B cell (primary cell): ENCODE results near the gene NAPSA. TPM values are rescaled to one million over a fixed set of nuclear protein-coding genes. Genes with fewer than 3 reads are reported as not detected.
A peak's percentile ranks its signal among the peaks of the same experiment; 100 is the strongest.

Source experiments
- ATAC-seq: fragments of 200-7000 bp; cut with Tn5 transposase; one replicate; pipeline ENCODE4 v1.10.0; 2021; ENCODE audit warnings: low read depth, mild to moderate bottlenecking, moderate number of reproducible peaks, moderate library complexity
- CTCF ChIA-PET: fragments of 350-600 bp; sonication (Branson Sonifier 250); formaldehyde crosslinking; loops from one replicate; lab custom pipeline; 2021; ENCODE audit warnings: antibody characterized with exemption, inconsistent platforms; lab: Charles Lee
- POLR2A ChIA-PET: fragments of 350-600 bp; sonication (Branson Sonifier 250); formaldehyde crosslinking; loops from one replicate; lab custom pipeline; 2021; ENCODE audit warnings: antibody characterized with exemption; lab: Charles Lee
- DNase-seq: peaks from one replicate; pipeline ENCODE4 v3.0.0; 2013
- H2AFZ ChIP-seq: 2 replicates; pipeline ENCODE4 v1.6.1; 2012; ENCODE audit warnings: mild to moderate bottlenecking, low read depth, low read length; ENCODE audit not compliant: insufficient read depth, poor library complexity, severe bottlenecking
- H3K27ac ChIP-seq, 2 donors: 1 replicate in 1 of 2; 2 replicates in 1 of 2; pipeline ENCODE4 v1.5.1; 2012 to 2013; ENCODE audit warnings: low read length in 2 of 2, mild to moderate bottlenecking in 2 of 2, moderate library complexity in 1 of 2
- H3K27me3 ChIP-seq, 4 experiments: fragments of 200-600 bp in 1 of 4; sonication (generic) in 1 of 4; replicated peaks in 1 of 4; 1 replicate in 2 of 4; 2 replicates in 2 of 4; pipeline versions ENCODE4 v1.6.1 to v1.7.0; 2013 to 2016; ENCODE audit warnings: low read length in 3 of 4, mild to moderate bottlenecking in 2 of 4, mixed read lengths in 1 of 4, moderate library complexity in 1 of 4; ENCODE audit not compliant: insufficient read depth in 4 of 4, control insufficient read depth in 3 of 4; ENCODE audit errors: control extremely low read depth in 1 of 4
- H3K36me3 ChIP-seq, 2 experiments: replicated peaks in 1 of 2; 1 replicate in 1 of 2; 2 replicates in 1 of 2; pipeline versions ENCODE4 v1.6.1 to v1.7.1; 2013; ENCODE audit warnings: low read length in 1 of 2; ENCODE audit not compliant: insufficient read depth in 2 of 2, control insufficient read depth in 1 of 2; ENCODE audit errors: control extremely low read depth in 1 of 2, extremely low read depth in 1 of 2
- H3K4me1 ChIP-seq, 2 donors: fragments of 200-600 bp in 1 of 2; sonication (generic) in 1 of 2; 1 replicate in 1 of 2; 2 replicates in 1 of 2; pipeline versions ENCODE4 v1.5.1 to v1.6.1; 2013 to 2017; ENCODE audit warnings: low read length in 2 of 2; ENCODE audit not compliant: control insufficient read depth in 2 of 2, insufficient read depth in 2 of 2
- H3K4me2 ChIP-seq: replicated peaks from 2 replicates; pipeline ENCODE3; 2012; ENCODE audit warnings: mild to moderate bottlenecking, low read depth, low read length; ENCODE audit not compliant: poor library complexity, severe bottlenecking
- H3K4me3 ChIP-seq, 5 experiments: fragments of 200-600 bp in 1 of 5; sonication (generic) in 1 of 5; 1 replicate in 3 of 5; 2 replicates in 2 of 5; pipeline versions ENCODE4 v1.5.1 to v1.7.0; 2011 to 2016; ENCODE audit warnings: low read length in 4 of 5, mild to moderate bottlenecking in 4 of 5, low read depth in 2 of 5, control low read depth in 1 of 5, moderate library complexity in 1 of 5; ENCODE audit not compliant: insufficient read depth in 1 of 5; ENCODE audit errors: control extremely low read depth in 1 of 5, extremely low read depth in 1 of 5
- H3K79me2 ChIP-seq: fragments of 200-600 bp; sonication (generic); one replicate; pipeline ENCODE4 v1.6.0; 2016; ENCODE audit warnings: low read length; ENCODE audit not compliant: control insufficient read depth, insufficient read depth
- H3K9ac ChIP-seq: fragments of 200-600 bp; sonication (generic); 2 replicates; pipeline ENCODE4 v1.6.1; 2017; ENCODE audit warnings: mild to moderate bottlenecking, low read length, moderate library complexity
- H3K9me3 ChIP-seq, 3 donors: one replicate each; pipeline versions ENCODE4 v1.6.1 to v1.7.1; 2013; ENCODE audit warnings: low read length in 2 of 3; ENCODE audit not compliant: control insufficient read depth in 2 of 3, insufficient read depth in 1 of 3; ENCODE audit errors: control extremely low read depth in 1 of 3
- H4K20me1 ChIP-seq: 2 replicates; pipeline ENCODE4 v1.6.0; 2012; ENCODE audit warnings: mild to moderate bottlenecking, low read length; ENCODE audit not compliant: insufficient read depth, control insufficient read depth, poor library complexity, severe bottlenecking
- H3K27ac Mint-ChIP-seq: one replicate; pipeline ENCODE4 v1.8.0; 2021; ENCODE audit warnings: mixed read lengths
- H3K27me3 Mint-ChIP-seq: one replicate; pipeline ENCODE4 v1.8.0; 2021; ENCODE audit warnings: mixed read lengths
- H3K4me1 Mint-ChIP-seq: one replicate; pipeline ENCODE4 v1.8.0; 2021; ENCODE audit warnings: mixed read lengths
- H3K4me3 Mint-ChIP-seq: one replicate; pipeline ENCODE4 v1.8.0; 2021; ENCODE audit warnings: mixed read lengths
- H3K9me3 Mint-ChIP-seq: one replicate; pipeline ENCODE4 v1.8.0; 2022; ENCODE audit warnings: mixed read lengths; ENCODE audit not compliant: insufficient read depth
- EZH2 ChIP-seq: IDR thresholded peaks from 2 replicates; pipeline ENCODE4 v1.6.1; 2012; ENCODE audit warnings: borderline replicate concordance, low read depth, mild to moderate bottlenecking, moderate library complexity, low read length; ENCODE audit not compliant: insufficient read depth, poor library complexity, severe bottlenecking
- WGBS: methylation state at CpG from one replicate; pipeline ENCODE4 v1.1.5; 2013; ENCODE audit warnings: missing lambda C conversion rate; ENCODE audit not compliant: insufficient coverage; 5-methylcytosine and 5-hydroxymethylcytosine counted together
- intact Hi-C: fragments of 100-400 bp; cut with micrococcal nuclease; formaldehyde crosslinking; loops from one replicate; pipeline ENCODE4 v1.10.0; 2022
- polyA plus RNA-seq: library from polyadenylated mRNA; depleted of rRNA; stranded (reverse); fragments of >200 nt; gene quantifications from 2 replicates; pipeline ENCODE4 v1.2.3, GENCODE V29; 2012
- total RNA-seq, 2 donors: library from RNA; stranded (reverse); fragments of 120-200 nt in 1 of 2; gene quantifications; 1 replicate in 1 of 2; 2 replicates in 1 of 2; pipeline versions ENCODE4 v1.2.3 to v1.2.4, GENCODE V29; 2013 to 2022
- TF ChIP-seq, protein P1 (sequence below): fragments of 200-600 bp; IDR thresholded peaks from one replicate; pipeline ENCODE4 v1.8.0; 2022; ENCODE audit warnings: antibody characterized with exemption, mild to moderate bottlenecking

Gene NAPSA
- total and polyA plus RNA-seq, 2 donors (not counting 1 experiment from before 2014, with no cell fraction given): 4.0 to 4.7 TPM

DNA sequence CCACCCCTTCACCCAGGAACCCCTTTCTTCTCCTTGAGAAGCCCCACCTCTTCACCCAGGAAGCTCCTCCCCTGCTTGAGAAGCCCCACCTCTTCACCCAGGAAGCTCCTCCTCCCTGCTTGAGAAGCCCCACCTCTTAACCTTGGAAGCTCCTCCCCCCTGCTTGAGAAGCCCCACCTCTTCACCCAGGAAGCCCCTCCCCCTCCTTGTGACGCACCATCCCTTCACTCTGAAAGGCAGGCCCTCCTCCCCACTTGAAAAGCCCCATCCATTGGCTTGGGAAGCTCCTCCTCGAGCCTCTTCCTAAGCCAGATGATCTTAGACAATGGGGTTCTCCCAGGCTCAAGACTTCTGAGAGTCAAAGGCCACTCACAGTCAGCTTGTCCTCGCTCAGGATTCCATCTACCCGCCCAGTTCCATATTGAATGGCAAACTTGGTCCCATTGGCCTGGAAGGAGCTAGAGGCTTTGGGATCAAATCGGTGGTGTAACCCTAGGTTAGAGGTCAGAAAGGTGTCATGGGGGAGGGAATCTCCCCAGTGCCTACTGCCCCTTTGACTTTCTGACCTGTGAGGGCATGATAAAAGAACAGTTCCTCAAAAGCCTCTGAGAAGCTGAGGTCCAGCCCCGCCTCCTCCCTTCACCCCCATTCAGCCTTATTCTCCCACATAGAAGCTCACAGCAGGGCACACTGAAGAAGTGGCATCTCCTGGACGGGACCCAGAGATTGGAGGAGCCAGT, 4.0 kb downstream of the NAPSA start:
- Mint-ChIP-seq H3K9me3 (no peaks in the 10 kb centered on the region), H3K4me1 (peaks cover 58% of the 10 kb centered on the region), H3K4me3 (peak overlapping the region; percentile 32), H3K27me3 (no peaks in the 10 kb centered on the region), H3K27ac (no peak overlapping the region)
- H3K4me3 ChIP-seq: no peak overlapping the region
- no peak overlapping the region for H3K27ac ChIP-seq
- no peak overlapping the region for H2AFZ ChIP-seq
- H3K9ac ChIP-seq: no peak overlapping the region
- DNase-seq (peak; percentile 49), ATAC-seq (no peak)
- no peaks in the 10 kb centered on the region for H4K20me1 ChIP-seq
- ChIA-PET CTCF (interaction anchor here (1.3 to 6.6 kb wide), 5 partner anchors 20 to 422 kb away, joined by 3 to 76 read pairs (median 4); no protein-coding TSS in a partner anchor), POLR2A (interaction anchor here (0.6 kb wide), 1 partner anchor 439 kb away, joined by 3 read pairs; no protein-coding TSS in a partner anchor)
- peaks cover 9% of the 10 kb centered on the region for H3K79me2 ChIP-seq
- WGBS: 100% methylated on average over 5 of the region's 7 CpGs
- H3K27me3 ChIP-seq: no peaks in the 10 kb centered on the region
- peaks cover 26 to 61% of the 10 kb centered on the region in 2 donors for H3K4me1 ChIP-seq
- no peaks in the 10 kb centered on the region for H3K36me3 ChIP-seq
- no peak overlapping the region for H3K4me2 ChIP-seq
- H3K9me3 ChIP-seq: peaks cover 0 to 6% (median 0%) of the 10 kb centered on the region in 3 donors
- intact Hi-C loops: no loop called here
- TF ChIP-seq, protein P1, sequence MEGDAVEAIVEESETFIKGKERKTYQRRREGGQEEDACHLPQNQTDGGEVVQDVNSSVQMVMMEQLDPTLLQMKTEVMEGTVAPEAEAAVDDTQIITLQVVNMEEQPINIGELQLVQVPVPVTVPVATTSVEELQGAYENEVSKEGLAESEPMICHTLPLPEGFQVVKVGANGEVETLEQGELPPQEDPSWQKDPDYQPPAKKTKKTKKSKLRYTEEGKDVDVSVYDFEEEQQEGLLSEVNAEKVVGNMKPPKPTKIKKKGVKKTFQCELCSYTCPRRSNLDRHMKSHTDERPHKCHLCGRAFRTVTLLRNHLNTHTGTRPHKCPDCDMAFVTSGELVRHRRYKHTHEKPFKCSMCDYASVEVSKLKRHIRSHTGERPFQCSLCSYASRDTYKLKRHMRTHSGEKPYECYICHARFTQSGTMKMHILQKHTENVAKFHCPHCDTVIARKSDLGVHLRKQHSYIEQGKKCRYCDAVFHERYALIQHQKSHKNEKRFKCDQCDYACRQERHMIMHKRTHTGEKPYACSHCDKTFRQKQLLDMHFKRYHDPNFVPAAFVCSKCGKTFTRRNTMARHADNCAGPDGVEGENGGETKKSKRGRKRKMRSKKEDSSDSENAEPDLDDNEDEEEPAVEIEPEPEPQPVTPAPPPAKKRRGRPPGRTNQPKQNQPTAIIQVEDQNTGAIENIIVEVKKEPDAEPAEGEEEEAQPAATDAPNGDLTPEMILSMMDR: no peak
- TF ChIP-seq EZH2: no peak

- H3K79me2 ChIP-seq: peaks cover 17% of the 10 kb centered on the region
- peak overlapping the region; percentile 94 for H3K4me3 Mint-ChIP-seq
- peak overlapping the region; percentile 99 for H3K4me2 ChIP-seq
- peaks cover 49% of the 10 kb centered on the region for H3K4me1 Mint-ChIP-seq
- no peaks in the 10 kb centered on the region for H4K20me1 ChIP-seq
- ChIA-PET POLR2A (interaction anchor here (0.8 to 2.8 kb wide), 3 partner anchors 26 to 152 kb away, joined by 3 to 33 read pairs (median 10); partner anchors contain the start of gene JOSD2), CTCF (interaction anchor here (1.0 to 6.6 kb wide), 4 partner anchors 25 to 197 kb away, joined by 4 to 76 read pairs (median 16); no protein-coding TSS in a partner anchor)
- ATAC-seq: no peak
- peak overlapping the region; percentile 98 for H3K27ac Mint-ChIP-seq
- H2AFZ ChIP-seq: no peak overlapping the region
- H3K4me1 ChIP-seq: peaks cover 19 to 47% of the 10 kb centered on the region in 2 donors
- H3K36me3 ChIP-seq: no peaks in the 10 kb centered on the region
- H3K27me3 ChIP-seq: no peaks in the 10 kb centered on the region
- 94% methylated on average over 6 of the region's 11 CpGs for WGBS
- no peak for DNase-seq
- H3K27ac ChIP-seq: no peak overlapping the region
- intact Hi-C loops: loop anchor here (5.0 kb wide), 2 partner anchors 73 to 538 kb away; partner anchors contain the start of gene MYBPC2
- H3K9ac ChIP-seq: no peak overlapping the region
- no peak for TF ChIP-seq EZH2
- TF ChIP-seq, protein P1: no peak
- no peaks in the 10 kb centered on the region for H3K9me3 Mint-ChIP-seq
- peaks cover 0 to 6% (median 0%) of the 10 kb centered on the region in 3 donors for H3K9me3 ChIP-seq
- H3K27me3 Mint-ChIP-seq: no peaks in the 10 kb centered on the region
- no peak overlapping the region for H3K4me3 ChIP-seq
Observed at GRCh38 chr19:50359328-50359818, 6.1 kb downstream of the NAPSA start.
